Skeletal muscle tissue (tissue), 4 donors: ENCODE measurements around the gene ADSL. TPM values are rescaled to one million over a fixed set of nuclear protein-coding genes. Genes with fewer than 3 reads are reported as not detected.

Source experiments
- H3K27ac ChIP-seq: one replicate; pipeline ENCODE4 v1.7.0; 2013; ENCODE audit warnings: mild to moderate bottlenecking, low read depth, low read length, inconsistent platforms
- H3K27me3 ChIP-seq, 3 donors: one replicate each; pipeline ENCODE4 v1.7.0; 2013; ENCODE audit warnings: low read length in 3 of 3; ENCODE audit not compliant: control insufficient read depth in 3 of 3, insufficient read depth in 3 of 3
- H3K36me3 ChIP-seq, 3 donors: one replicate each; pipeline ENCODE4 v1.7.0; 2013; ENCODE audit warnings: low read length in 3 of 3; ENCODE audit not compliant: control insufficient read depth in 3 of 3, insufficient read depth in 3 of 3
- H3K4me1 ChIP-seq, 3 donors: one replicate each; pipeline ENCODE4 v1.7.0; 2013; ENCODE audit warnings: low read length in 3 of 3, mild to moderate bottlenecking in 3 of 3; ENCODE audit not compliant: control insufficient read depth in 3 of 3, insufficient read depth in 3 of 3
- H3K4me3 ChIP-seq, 3 donors: one replicate each; pipeline ENCODE4 v1.7.0; 2013; ENCODE audit warnings: low read length in 3 of 3
- H3K9ac ChIP-seq, 3 donors: one replicate each; pipeline ENCODE4 v1.7.0; 2013; ENCODE audit warnings: low read length in 3 of 3, mild to moderate bottlenecking in 3 of 3, moderate library complexity in 2 of 3, low read depth in 1 of 3
- H3K9me3 ChIP-seq, 3 donors: one replicate each; pipeline ENCODE4 v1.7.0; 2013; ENCODE audit warnings: low read length in 3 of 3; ENCODE audit not compliant: control insufficient read depth in 3 of 3
- total RNA-seq: library from RNA; depleted of rRNA; stranded (reverse); fragments of >200 nt; gene quantifications from one replicate; pipeline ENCODE4 v1.2.3, GENCODE V29; 2014
- donor health status: Osteomylitis.

The ADSL gene
- total RNA-seq = 281 TPM

DNA sequence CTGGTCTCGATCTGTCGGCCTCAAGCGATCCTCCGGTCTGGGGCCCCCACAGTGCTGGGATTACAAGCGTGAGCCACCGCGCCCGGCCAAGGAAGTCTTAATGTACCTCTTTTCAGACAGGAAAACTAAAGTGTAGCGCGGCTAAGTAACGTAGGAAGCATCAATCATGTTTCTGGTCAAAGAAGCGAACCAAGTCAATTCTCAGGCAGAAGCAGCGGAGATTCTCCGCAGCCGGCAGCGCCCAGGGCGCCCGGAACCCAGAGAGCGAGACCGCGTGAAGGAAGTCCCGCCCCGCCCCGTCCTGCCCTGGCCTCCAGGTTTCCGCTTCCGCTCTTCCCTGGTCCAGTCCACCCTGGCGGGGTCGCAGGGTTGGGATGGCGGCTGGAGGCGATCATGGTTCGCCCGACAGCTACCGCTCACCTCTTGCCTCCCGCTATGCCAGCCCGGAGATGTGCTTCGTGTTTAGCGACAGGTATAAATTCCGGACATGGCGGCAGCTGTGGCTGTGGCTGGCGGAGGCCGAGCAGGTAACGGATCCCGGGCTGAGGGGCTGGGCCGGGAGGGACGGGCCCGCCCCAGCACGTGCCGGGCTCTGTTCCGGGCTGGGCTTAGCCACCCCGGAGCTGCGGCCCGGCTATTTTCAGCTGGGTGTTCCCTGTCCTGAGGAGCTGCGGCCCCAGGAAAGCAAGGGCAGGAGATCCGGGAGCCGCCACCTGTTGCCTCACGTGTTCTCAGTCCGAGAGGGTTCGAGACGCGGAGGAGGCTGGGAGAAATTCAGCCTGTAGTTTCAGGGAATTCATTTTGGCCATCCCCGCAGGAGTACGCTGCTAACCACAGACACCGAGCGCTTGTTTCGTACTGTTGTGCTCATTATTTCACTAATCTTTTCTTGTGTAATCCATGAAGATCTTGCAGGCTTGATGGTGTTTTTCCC is at the start of gene ADSL:
Gene ADSL (plus strand): TSS at position 316 of the 934 bp plus-strand sequence. CDS start 59 bp downstream, at position 375.
- H3K4me1 ChIP-seq = peaks cover 21 to 51% (median 32%) of the 10 kb centered on the region in 3 donors

DNA sequence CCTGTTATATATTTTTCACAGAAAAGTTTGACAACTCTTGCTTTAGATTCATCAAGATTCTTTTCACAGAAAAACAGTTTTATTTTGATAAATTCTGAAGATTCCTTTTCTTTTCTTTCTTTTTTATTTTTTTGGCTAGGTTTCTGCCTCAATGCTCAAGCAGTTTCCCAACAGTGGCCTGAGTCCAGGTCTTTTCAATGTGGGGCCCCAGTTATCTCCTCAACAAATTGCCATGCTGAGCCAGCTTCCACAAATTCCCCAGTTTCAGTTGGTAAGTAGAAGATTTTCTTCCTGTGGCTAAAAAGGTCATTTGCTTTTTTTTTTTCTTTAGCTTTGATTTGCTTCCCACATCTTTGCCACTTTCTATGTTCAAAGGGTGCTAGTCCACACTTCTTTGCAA is 46.0 kb upstream of the ADSL start:
- H3K4me3 ChIP-seq = no peak overlapping the region
- H3K9ac ChIP-seq = no peak overlapping the region
- H3K27me3 ChIP-seq = no peaks in the 10 kb centered on the region
- H3K9me3 ChIP-seq = no peaks in the 10 kb centered on the region
- H3K4me1 ChIP-seq = no peaks in the 10 kb centered on the region
- peaks cover 18 to 35% (median 25%) of the 10 kb centered on the region in 3 donors for H3K36me3 ChIP-seq
- H3K27ac ChIP-seq = no peak overlapping the region

More for the DNA sequence above, at the start of gene ADSL:
- H3K36me3 ChIP-seq = peaks cover 8 to 16% (median 11%) of the 10 kb centered on the region in 3 donors
- peak within 1 kb of the TSS; percentile 87 to 97 (median 96) for H3K9ac ChIP-seq
- H3K4me3 ChIP-seq = peak within 1 kb of the TSS; percentile 94 to 97 (median 96)
- H3K27me3 ChIP-seq = no peaks in the 10 kb centered on the region
- H3K27ac ChIP-seq = peak within 1 kb of the TSS; percentile 89
- no peaks in the 10 kb centered on the region for H3K9me3 ChIP-seq

DNA sequence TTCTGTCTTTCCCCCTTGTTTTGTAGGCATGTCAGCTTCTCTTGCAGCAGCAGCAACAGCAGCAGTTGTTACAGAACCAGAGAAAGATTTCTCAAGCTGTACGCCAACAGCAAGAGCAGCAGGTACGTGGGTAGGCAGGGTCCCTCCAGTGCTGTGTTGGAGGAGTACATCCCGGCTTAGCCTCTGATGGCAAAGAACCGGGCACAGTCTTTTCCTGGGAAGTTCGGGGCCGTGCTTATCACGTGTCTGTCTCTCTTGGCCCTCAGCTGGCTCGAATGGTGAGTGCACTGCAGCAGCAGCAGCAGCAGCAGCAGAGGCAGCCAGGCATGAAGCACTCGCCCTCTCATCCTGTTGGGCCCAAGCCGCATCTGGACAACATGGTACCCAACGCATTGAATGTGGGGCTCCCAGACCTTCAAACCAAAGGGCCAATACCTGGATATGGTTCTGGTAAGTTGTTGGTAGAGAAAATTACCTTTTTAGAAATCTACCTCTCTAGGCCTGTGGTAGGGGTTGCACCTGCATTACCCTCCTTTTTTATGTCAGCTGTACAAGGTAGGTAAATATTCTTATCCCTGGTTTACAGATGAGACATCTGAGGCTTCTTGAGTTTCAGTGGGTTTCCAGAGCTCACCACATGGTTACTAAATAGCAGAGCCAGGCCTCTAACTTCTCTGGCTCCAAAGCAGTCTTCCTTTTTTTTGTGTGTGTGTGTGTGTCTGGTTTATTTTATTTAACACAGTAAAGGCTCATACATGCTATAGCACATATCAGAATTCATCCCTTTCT is 45.2 kb upstream of the ADSL start:
- Histone ChIP-seq H3K4me1 (no peaks in the 10 kb centered on the region), H3K36me3 (peaks cover 22 to 32% (median 25%) of the 10 kb centered on the region in 3 donors), H3K27me3 (no peaks in the 10 kb centered on the region), H3K9me3 (no peaks in the 10 kb centered on the region), H3K27ac (no peak overlapping the region), H3K4me3 (no peak overlapping the region), H3K9ac (no peak overlapping the region)

DNA sequence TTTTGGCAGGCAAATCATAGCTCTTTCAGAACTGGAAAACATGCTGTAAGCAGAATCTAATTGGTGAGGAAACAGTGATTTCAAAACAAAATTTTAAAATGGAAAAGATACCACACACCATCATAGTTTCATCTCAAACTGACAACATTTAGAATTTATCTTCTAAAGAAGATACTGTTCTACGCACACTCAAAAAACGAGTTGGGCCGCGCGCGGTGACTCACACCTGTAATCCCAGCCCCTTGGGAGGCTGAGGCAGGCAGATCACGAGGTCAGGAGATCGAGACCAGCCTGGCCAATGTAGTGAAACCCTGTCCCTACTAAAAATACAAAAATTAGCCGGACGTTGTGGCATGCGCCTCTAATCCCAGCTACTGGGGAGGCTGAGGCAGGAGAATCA is 44.2 kb upstream of the ADSL start:
- Histone ChIP-seq H3K36me3 (peaks cover 22 to 33% (median 26%) of the 10 kb centered on the region in 3 donors), H3K4me1 (no peaks in the 10 kb centered on the region), H3K27ac (no peak overlapping the region), H3K4me3 (no peak overlapping the region), H3K9me3 (no peaks in the 10 kb centered on the region), H3K9ac (no peak overlapping the region), H3K27me3 (no peaks in the 10 kb centered on the region)

DNA sequence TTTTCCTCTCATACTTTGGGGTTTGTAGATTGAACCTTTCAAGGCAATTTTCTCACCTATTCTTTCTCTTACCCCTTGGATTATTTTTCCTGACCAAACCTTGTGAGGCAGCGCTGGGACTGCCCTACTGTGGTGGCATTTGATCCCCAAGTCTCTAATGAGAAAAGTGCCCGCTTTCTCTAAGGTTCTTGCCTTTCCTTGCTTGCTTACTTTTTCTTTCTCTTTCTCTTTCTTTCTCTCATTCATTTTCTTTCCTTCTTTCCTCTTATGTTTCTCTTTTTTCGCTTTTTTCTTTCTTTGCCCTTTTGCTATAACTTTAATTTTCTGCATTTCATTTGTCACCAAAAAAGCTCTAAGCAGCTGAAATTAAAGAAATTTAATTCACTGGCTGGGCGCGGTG is 40.7 kb upstream of the ADSL start:
- Histone ChIP-seq H3K4me3 (no peak overlapping the region), H3K36me3 (peaks cover 26 to 56% (median 36%) of the 10 kb centered on the region in 3 donors), H3K27me3 (no peaks in the 10 kb centered on the region), H3K9me3 (no peaks in the 10 kb centered on the region), H3K4me1 (peaks cover 2 to 6% (median 5%) of the 10 kb centered on the region in 3 donors), H3K27ac (no peak overlapping the region), H3K9ac (no peak overlapping the region)

DNA sequence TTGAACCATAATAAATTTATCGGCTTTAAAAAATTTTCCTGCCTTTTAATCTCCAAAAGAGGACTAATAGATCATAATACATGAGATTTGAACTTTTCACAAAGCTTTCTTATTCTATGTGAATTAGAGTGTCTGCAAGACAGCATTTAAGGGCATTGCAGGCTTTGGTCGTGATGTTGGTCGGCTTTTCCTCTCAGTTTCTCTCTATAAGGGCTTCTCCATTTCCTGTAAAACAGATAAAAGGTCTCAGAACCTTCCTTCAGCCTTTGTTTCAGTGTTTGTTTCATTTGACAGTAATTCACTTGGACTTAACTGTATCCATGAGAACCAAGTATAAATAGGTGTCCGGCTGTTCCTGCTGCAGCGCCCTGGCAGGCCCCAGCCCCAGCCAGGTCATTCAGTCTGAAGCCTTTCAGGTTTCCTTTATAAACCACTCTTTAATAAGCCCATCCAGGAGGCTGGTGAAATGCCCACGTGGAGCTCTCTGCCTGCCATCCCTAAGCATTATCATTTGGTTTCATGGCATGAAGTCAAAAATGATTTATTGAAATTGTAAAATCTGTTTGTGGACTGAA is 37.2 kb upstream of the ADSL start:
- Histone ChIP-seq H3K4me1 (peaks cover 2 to 6% (median 5%) of the 10 kb centered on the region in 3 donors), H3K9ac (no peak overlapping the region), H3K27me3 (no peaks in the 10 kb centered on the region), H3K9me3 (no peaks in the 10 kb centered on the region), H3K36me3 (peaks cover 25 to 56% (median 31%) of the 10 kb centered on the region in 3 donors), H3K4me3 (no peak overlapping the region), H3K27ac (no peak overlapping the region)

DNA sequence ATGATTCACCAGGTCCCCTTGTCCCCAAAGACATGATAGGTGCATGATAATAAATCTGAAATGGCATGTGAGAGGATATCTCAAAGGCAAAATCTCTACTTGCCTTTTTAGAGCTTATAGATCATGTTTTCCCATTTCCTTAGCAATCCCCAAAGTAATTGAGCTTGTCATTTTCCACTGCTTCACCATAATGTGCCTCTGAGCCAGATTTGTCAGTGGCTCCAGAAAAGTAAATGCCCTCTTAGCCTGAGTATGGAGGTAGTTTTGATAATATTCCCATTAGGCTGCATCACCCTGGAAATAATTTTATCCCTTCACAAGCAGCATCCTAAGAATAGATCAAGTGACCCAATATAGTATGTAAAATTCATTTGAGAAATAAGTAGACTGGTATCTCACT is 36.7 kb upstream of the ADSL start:
- H3K27me3 ChIP-seq = no peaks in the 10 kb centered on the region
- peaks cover 2 to 6% (median 5%) of the 10 kb centered on the region in 3 donors for H3K4me1 ChIP-seq
- peaks cover 25 to 61% (median 37%) of the 10 kb centered on the region in 3 donors for H3K36me3 ChIP-seq
- no peak overlapping the region for H3K4me3 ChIP-seq
- H3K9ac ChIP-seq = no peak overlapping the region
- H3K9me3 ChIP-seq = no peaks in the 10 kb centered on the region
- no peak overlapping the region for H3K27ac ChIP-seq

DNA sequence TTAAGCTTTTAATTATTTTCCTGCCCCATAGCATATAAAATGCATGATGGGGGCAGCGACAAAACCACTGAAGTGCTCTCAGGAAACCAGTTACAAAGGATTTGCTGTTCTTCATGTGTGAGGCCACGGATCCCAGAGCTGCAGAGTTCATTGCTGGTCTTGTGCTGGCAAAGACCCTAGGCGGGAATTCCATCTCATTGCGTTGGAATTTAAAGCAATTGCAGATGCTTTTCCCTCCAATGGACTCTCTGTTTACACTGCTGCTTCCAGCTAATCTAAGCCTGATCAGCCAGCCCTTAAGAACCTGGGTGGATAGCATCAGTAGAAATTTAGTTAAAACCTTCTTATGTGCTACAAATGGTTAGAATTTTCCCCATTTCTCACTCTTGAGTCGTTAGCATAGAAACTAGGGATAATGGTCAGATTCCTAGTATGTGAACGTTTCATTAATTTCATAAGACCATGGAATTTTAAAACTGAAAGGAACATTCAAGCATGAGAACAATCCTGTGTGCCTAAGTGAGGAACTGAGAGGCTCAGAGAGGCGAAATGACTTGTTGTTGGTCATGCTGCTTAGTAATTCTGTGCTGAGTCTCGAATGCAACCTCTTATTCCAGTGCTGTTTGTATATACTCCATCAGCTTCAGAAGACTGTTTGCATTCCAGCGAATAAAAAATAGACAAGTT is 36.1 kb upstream of the ADSL start:
- H3K27ac ChIP-seq = no peak overlapping the region
- no peaks in the 10 kb centered on the region for H3K27me3 ChIP-seq
- H3K9ac ChIP-seq = no peak overlapping the region
- H3K9me3 ChIP-seq = no peaks in the 10 kb centered on the region
- H3K36me3 ChIP-seq = peaks cover 26 to 66% (median 43%) of the 10 kb centered on the region in 3 donors
- no peak overlapping the region for H3K4me3 ChIP-seq
- peaks cover 2 to 6% (median 5%) of the 10 kb centered on the region in 3 donors for H3K4me1 ChIP-seq

DNA sequence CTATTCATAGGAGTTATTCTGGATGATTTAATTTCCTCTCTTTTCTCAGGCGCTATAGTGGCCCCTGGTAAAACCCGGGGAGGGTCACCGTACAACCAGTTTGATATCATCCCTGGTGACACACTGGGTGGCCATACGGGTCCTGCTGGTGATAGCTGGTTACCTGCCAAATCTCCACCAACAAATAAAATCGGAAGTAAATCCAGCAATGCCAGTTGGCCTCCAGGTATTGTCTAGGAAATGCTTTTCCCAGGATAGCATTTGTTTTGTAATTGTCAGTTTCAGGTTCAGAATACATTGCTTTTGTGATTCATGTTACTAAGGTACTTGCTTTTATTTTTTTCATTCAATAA is 35.6 kb upstream of the ADSL start:
- no peaks in the 10 kb centered on the region for H3K9me3 ChIP-seq
- H3K4me1 ChIP-seq = peaks cover 2 to 6% (median 5%) of the 10 kb centered on the region in 3 donors
- no peaks in the 10 kb centered on the region for H3K27me3 ChIP-seq
- H3K4me3 ChIP-seq = no peak overlapping the region
- no peak overlapping the region for H3K27ac ChIP-seq
- H3K9ac ChIP-seq = no peak overlapping the region
- peaks cover 26 to 71% (median 48%) of the 10 kb centered on the region in 3 donors for H3K36me3 ChIP-seq
